HG03196 (cell line): Measurements from ENCODE around the gene DGKG.

ENCODE experiments used
- ATAC-seq: cut with Tn5 transposase; IDR thresholded peaks from one replicate; pipeline ENCODE4 v1.9.1; 2021; ENCODE audit not compliant: unreplicated experiment

The DGKG gene

GRCh38 chr3:186368176-186368575, 6.1 kb upstream of the DGKG start:
- ATAC-seq, result no peak

- no peak for ATAC-seq
These were observed 5.6 kb upstream of the DGKG start for GRCh38 chr3:186367631-186368030.

GRCh38 chr3:186366206-186366605, 4.2 kb upstream of the DGKG start:
- ATAC-seq, result no peak

- ATAC-seq, result no peak
These were observed 3.4 kb upstream of the DGKG start for GRCh38 chr3:186365202-186365974.

GRCh38 chr3:186362988-186363387, 954 bp upstream of the DGKG start:
- no peak for ATAC-seq

- no peak for ATAC-seq
These were observed 456 bp upstream of the DGKG start for GRCh38 chr3:186362537-186362842.

GRCh38 chr3:186361246-186361761, 730 bp downstream of the DGKG start:
- no peak for ATAC-seq

GRCh38 chr3:186360779-186361178, 1.3 kb downstream of the DGKG start:
- ATAC-seq, result no peak

GRCh38 chr3:186359078-186359477, 3.0 kb downstream of the DGKG start:
- no peak for ATAC-seq

GRCh38 chr3:186356152-186356551, 5.9 kb downstream of the DGKG start:
- no peak for ATAC-seq

GRCh38 chr3:186354100-186354499, 7.9 kb downstream of the DGKG start:
- no peak for ATAC-seq

- ATAC-seq, result no peak
These were observed 9.7 kb downstream of the DGKG start for GRCh38 chr3:186352369-186352768.

GRCh38 chr3:186342197-186342596, 19.8 kb downstream of the DGKG start:
- ATAC-seq, result no peak

GRCh38 chr3:186340204-186340603, 21.8 kb downstream of the DGKG start:
- ATAC-seq, result no peak

GRCh38 chr3:186339180-186339918, 22.7 kb downstream of the DGKG start:
- no peak for ATAC-seq

- ATAC-seq, result no peak
These were observed 28.8 kb downstream of the DGKG start for GRCh38 chr3:186333256-186333655.

GRCh38 chr3:186330772-186331460, 31.1 kb downstream of the DGKG start:
- ATAC-seq, result no peak

GRCh38 chr3:186329589-186329988, 32.4 kb downstream of the DGKG start:
- ATAC-seq, result no peak

- no peak for ATAC-seq
These were observed 34.0 kb downstream of the DGKG start for GRCh38 chr3:186327912-186328487.

- no peak for ATAC-seq
These were observed 39.3 kb downstream of the DGKG start for GRCh38 chr3:186322761-186323160.

GRCh38 chr3:186321746-186322145, 40.3 kb downstream of the DGKG start:
- ATAC-seq, result no peak
